CD4-positive, CD25-positive, alpha-beta regulatory T cell (primary cell): Measurements from ENCODE around the gene ZNF775. TPM values are rescaled to one million over a fixed set of nuclear protein-coding genes. Genes with fewer than 3 reads are reported as not detected.
A peak's percentile ranks its signal among the peaks of the same experiment; 100 is the strongest.

Experiments used
- ATAC-seq, 2 donors: fragments of 150-1000 bp; cut with Tn5 transposase; one replicate each; pipeline ENCODE4 v1.10.0; 2021; ENCODE audit warnings: low read depth in 2 of 2, moderate number of reproducible peaks in 2 of 2, moderate library complexity in 1 of 2
- DNase-seq, 3 donors: peaks; one replicate each; pipeline versions ENCODE4 v3.0.0 to v3.0.0-alpha.2; 2012 to 2022; ENCODE audit warnings: mixed read lengths in 1 of 3
- H3K27ac ChIP-seq: one replicate; pipeline ENCODE4 v1.7.0; 2013; ENCODE audit warnings: mild to moderate bottlenecking, low read length; ENCODE audit not compliant: insufficient read depth, poor library complexity, severe bottlenecking
- H3K27me3 ChIP-seq: one replicate; pipeline ENCODE4 v1.7.0; 2013; ENCODE audit warnings: low read length; ENCODE audit not compliant: control insufficient read depth, insufficient read depth
- H3K36me3 ChIP-seq: one replicate; pipeline ENCODE4 v1.7.0; 2013; ENCODE audit warnings: mild to moderate bottlenecking, low read length, moderate library complexity; ENCODE audit not compliant: control insufficient read depth, insufficient read depth
- H3K4me1 ChIP-seq: 2 replicates; pipeline ENCODE4 v1.7.0; 2013; ENCODE audit warnings: mild to moderate bottlenecking, low read length; ENCODE audit not compliant: insufficient read depth, control insufficient read depth, poor library complexity, severe bottlenecking
- H3K4me3 ChIP-seq: one replicate; pipeline ENCODE4 v1.7.0; 2013; ENCODE audit warnings: low read depth, mild to moderate bottlenecking, low read length, moderate library complexity
- H3K9me3 ChIP-seq, 2 experiments: 1 replicate in 1 of 2; 2 replicates in 1 of 2; pipeline ENCODE4 v1.7.0; 2013; ENCODE audit warnings: low read length in 2 of 2, mild to moderate bottlenecking in 1 of 2, moderate library complexity in 1 of 2; ENCODE audit not compliant: control insufficient read depth in 2 of 2
- H3K27ac Mint-ChIP-seq, 3 donors: one replicate each; pipeline ENCODE4 v1.8.0; 2020 to 2022; ENCODE audit warnings: mild to moderate bottlenecking in 3 of 3, mixed read lengths in 3 of 3, moderate library complexity in 2 of 3
- H3K27me3 Mint-ChIP-seq: one replicate; pipeline ENCODE4 v1.8.0; 2022; ENCODE audit warnings: mild to moderate bottlenecking, mixed read lengths
- H3K36me3 Mint-ChIP-seq: one replicate; pipeline ENCODE4 v1.8.0; 2020; ENCODE audit warnings: mixed read lengths
- H3K4me1 Mint-ChIP-seq, 4 donors: one replicate each; pipeline ENCODE4 v1.8.0; 2020 to 2022; ENCODE audit warnings: mixed read lengths in 4 of 4, mild to moderate bottlenecking in 1 of 4
- H3K4me3 Mint-ChIP-seq, 4 donors: one replicate each; pipeline ENCODE4 v1.8.0; 2020 to 2022; ENCODE audit warnings: mild to moderate bottlenecking in 4 of 4, mixed read lengths in 4 of 4, moderate library complexity in 3 of 4
- H3K9me3 Mint-ChIP-seq, 7 donors: one replicate each; pipeline ENCODE4 v1.8.0; 2020 to 2022; ENCODE audit warnings: mixed read lengths in 7 of 7, mild to moderate bottlenecking in 3 of 7, moderate library complexity in 2 of 7
- polyA plus RNA-seq, 4 donors: library from polyadenylated mRNA; unstranded; fragments of 300-500 nt; fragmentation: Illumina TruSeq; gene quantifications; one replicate each; pipeline ENCODE4 v1.2.3, GENCODE V29; 2021
- total RNA-seq: library from RNA; stranded (reverse); gene quantifications from one replicate; pipeline ENCODE4 v1.2.3, GENCODE V29; 2022

ZNF775 gene
- total and polyA plus RNA-seq, 5 donors from 2014 or later, result 2.2 to 7.6 (median 2.9) TPM

GRCh38 chr7:150359622-150360362, 19.3 kb upstream of the ZNF775 start:
- peaks cover 22% of the 10 kb centered on the region for H3K4me1 ChIP-seq

GRCh38 chr7:150360363-150361058, 18.6 kb upstream of the ZNF775 start:
- Histone ChIP-seq H3K4me3 (no peak overlapping the region), H3K27ac (no peak overlapping the region), H3K4me1 (peaks cover 22% of the 10 kb centered on the region), H3K36me3 (no peaks in the 10 kb centered on the region), H3K27me3 (no peaks in the 10 kb centered on the region), H3K9me3 (no peaks in the 10 kb centered on the region)
- Mint-ChIP-seq H3K27ac (peak overlapping the region in 2 of 3 donors; percentile 31 to 67), H3K27me3 (peaks cover 4% of the 10 kb centered on the region), H3K4me1 (peaks cover 10 to 41% (median 20%) of the 10 kb centered on the region in 4 donors), H3K9me3 (no peaks in the 10 kb centered on the region), H3K36me3 (no peaks in the 10 kb centered on the region), H3K4me3 (peak overlapping the region in 1 of 4 donors; percentile 21)
- DNase-seq, result no peak
- ATAC-seq, result no peak

More at GRCh38 chr7:150359622-150360362, 19.3 kb upstream of the ZNF775 start:
- H3K27ac ChIP-seq, result no peak overlapping the region
- H3K4me3 Mint-ChIP-seq, result no peak overlapping the region
- peaks cover 10 to 40% (median 20%) of the 10 kb centered on the region in 4 donors for H3K4me1 Mint-ChIP-seq
- no peaks in the 10 kb centered on the region for H3K36me3 Mint-ChIP-seq
- no peaks in the 10 kb centered on the region for H3K9me3 ChIP-seq
- DNase-seq (no peak), ATAC-seq (no peak)
- H3K4me3 ChIP-seq, result no peak overlapping the region
- no peaks in the 10 kb centered on the region for H3K36me3 ChIP-seq
- peak overlapping the region in 2 of 3 donors; percentile 31 to 67 for H3K27ac Mint-ChIP-seq
- no peaks in the 10 kb centered on the region for H3K27me3 ChIP-seq
- H3K9me3 Mint-ChIP-seq, result no peaks in the 10 kb centered on the region
- H3K27me3 Mint-ChIP-seq, result peaks cover 4% of the 10 kb centered on the region

- Histone ChIP-seq H3K27ac (no peak overlapping the region), H3K9me3 (no peaks in the 10 kb centered on the region), H3K27me3 (no peaks in the 10 kb centered on the region), H3K36me3 (no peaks in the 10 kb centered on the region), H3K4me1 (peaks cover 20% of the 10 kb centered on the region), H3K4me3 (no peak overlapping the region)
- Mint-ChIP-seq H3K4me3 (no peak overlapping the region), H3K27ac (no peak overlapping the region), H3K9me3 (no peaks in the 10 kb centered on the region), H3K27me3 (peaks cover 4% of the 10 kb centered on the region), H3K4me1 (peaks cover 10 to 42% (median 20%) of the 10 kb centered on the region in 4 donors), H3K36me3 (no peaks in the 10 kb centered on the region)
- no peak for DNase-seq
- no peak for ATAC-seq
Measured at GRCh38 chr7:150361402-150361801, 17.7 kb upstream of the ZNF775 start.

GRCh38 chr7:150361807-150362621, 17.1 kb upstream of the ZNF775 start:
- H3K4me3 ChIP-seq, result no peak overlapping the region
- H3K4me3 Mint-ChIP-seq, result peak overlapping the region in 1 of 4 donors; percentile 71
- peaks cover 15% of the 10 kb centered on the region for H3K4me1 ChIP-seq
- peaks cover 4% of the 10 kb centered on the region for H3K27me3 Mint-ChIP-seq
- no peaks in the 10 kb centered on the region for H3K9me3 ChIP-seq
- no peak for ATAC-seq
- H3K27ac ChIP-seq, result no peak overlapping the region
- H3K27me3 ChIP-seq, result no peaks in the 10 kb centered on the region
- no peak overlapping the region for H3K27ac Mint-ChIP-seq
- no peaks in the 10 kb centered on the region for H3K9me3 Mint-ChIP-seq
- DNase-seq, result no peak
- no peaks in the 10 kb centered on the region for H3K36me3 ChIP-seq
- H3K36me3 Mint-ChIP-seq, result no peaks in the 10 kb centered on the region
- H3K4me1 Mint-ChIP-seq, result peaks cover 10 to 38% (median 18%) of the 10 kb centered on the region in 4 donors

- Mint-ChIP-seq H3K27ac (no peak overlapping the region), H3K27me3 (peaks cover 4% of the 10 kb centered on the region), H3K4me1 (peaks cover 5 to 32% (median 15%) of the 10 kb centered on the region in 4 donors), H3K4me3 (no peak overlapping the region), H3K36me3 (no peaks in the 10 kb centered on the region), H3K9me3 (no peaks in the 10 kb centered on the region)
- no peaks in the 10 kb centered on the region for H3K9me3 ChIP-seq
- no peaks in the 10 kb centered on the region for H3K27me3 ChIP-seq
- H3K27ac ChIP-seq, result no peak overlapping the region
- H3K4me3 ChIP-seq, result no peak overlapping the region
- ATAC-seq (no peak), DNase-seq (no peak)
- H3K4me1 ChIP-seq, result peaks cover 9% of the 10 kb centered on the region
- no peaks in the 10 kb centered on the region for H3K36me3 ChIP-seq
Measured at GRCh38 chr7:150363370-150363769, 15.8 kb upstream of the ZNF775 start.

- H3K27ac Mint-ChIP-seq, result peak overlapping the region in 2 of 3 donors; percentile 60 to 71
- H3K4me3 Mint-ChIP-seq, result peak overlapping the region in 1 of 4 donors; percentile 1
- no peaks in the 10 kb centered on the region for H3K9me3 Mint-ChIP-seq
- Histone ChIP-seq H3K27me3 (no peaks in the 10 kb centered on the region), H3K4me1 (peaks cover 8% of the 10 kb centered on the region), H3K27ac (no peak overlapping the region), H3K9me3 (no peaks in the 10 kb centered on the region), H3K36me3 (no peaks in the 10 kb centered on the region), H3K4me3 (no peak overlapping the region)
- DNase-seq, result no peak
- no peak for ATAC-seq
- peaks cover under 1 to 27% (median 15%) of the 10 kb centered on the region in 4 donors for H3K4me1 Mint-ChIP-seq
- peaks cover 4% of the 10 kb centered on the region for H3K27me3 Mint-ChIP-seq
- no peaks in the 10 kb centered on the region for H3K36me3 Mint-ChIP-seq
Measured at GRCh38 chr7:150363872-150364271, 15.3 kb upstream of the ZNF775 start.

- Mint-ChIP-seq H3K4me1 (peaks cover 0 to 31% (median 17%) of the 10 kb centered on the region in 4 donors), H3K36me3 (no peaks in the 10 kb centered on the region), H3K27ac (peak overlapping the region in 1 of 3 donors; percentile 63), H3K4me3 (peak overlapping the region in 1 of 4 donors; percentile 52), H3K9me3 (no peaks in the 10 kb centered on the region), H3K27me3 (no peaks in the 10 kb centered on the region)
- H3K9me3 ChIP-seq, result no peaks in the 10 kb centered on the region
- ATAC-seq (no peak), DNase-seq (no peak)
- H3K27me3 ChIP-seq, result no peaks in the 10 kb centered on the region
- H3K4me3 ChIP-seq, result no peak overlapping the region
- peaks cover 19% of the 10 kb centered on the region for H3K4me1 ChIP-seq
- no peak overlapping the region for H3K27ac ChIP-seq
- H3K36me3 ChIP-seq, result no peaks in the 10 kb centered on the region
Measured at GRCh38 chr7:150365194-150365593, 13.9 kb upstream of the ZNF775 start.
